ENCODE results near the gene C14orf119.

C14orf119 gene, protein sequence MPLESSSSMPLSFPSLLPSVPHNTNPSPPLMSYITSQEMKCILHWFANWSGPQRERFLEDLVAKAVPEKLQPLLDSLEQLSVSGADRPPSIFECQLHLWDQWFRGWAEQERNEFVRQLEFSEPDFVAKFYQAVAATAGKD

DNA sequence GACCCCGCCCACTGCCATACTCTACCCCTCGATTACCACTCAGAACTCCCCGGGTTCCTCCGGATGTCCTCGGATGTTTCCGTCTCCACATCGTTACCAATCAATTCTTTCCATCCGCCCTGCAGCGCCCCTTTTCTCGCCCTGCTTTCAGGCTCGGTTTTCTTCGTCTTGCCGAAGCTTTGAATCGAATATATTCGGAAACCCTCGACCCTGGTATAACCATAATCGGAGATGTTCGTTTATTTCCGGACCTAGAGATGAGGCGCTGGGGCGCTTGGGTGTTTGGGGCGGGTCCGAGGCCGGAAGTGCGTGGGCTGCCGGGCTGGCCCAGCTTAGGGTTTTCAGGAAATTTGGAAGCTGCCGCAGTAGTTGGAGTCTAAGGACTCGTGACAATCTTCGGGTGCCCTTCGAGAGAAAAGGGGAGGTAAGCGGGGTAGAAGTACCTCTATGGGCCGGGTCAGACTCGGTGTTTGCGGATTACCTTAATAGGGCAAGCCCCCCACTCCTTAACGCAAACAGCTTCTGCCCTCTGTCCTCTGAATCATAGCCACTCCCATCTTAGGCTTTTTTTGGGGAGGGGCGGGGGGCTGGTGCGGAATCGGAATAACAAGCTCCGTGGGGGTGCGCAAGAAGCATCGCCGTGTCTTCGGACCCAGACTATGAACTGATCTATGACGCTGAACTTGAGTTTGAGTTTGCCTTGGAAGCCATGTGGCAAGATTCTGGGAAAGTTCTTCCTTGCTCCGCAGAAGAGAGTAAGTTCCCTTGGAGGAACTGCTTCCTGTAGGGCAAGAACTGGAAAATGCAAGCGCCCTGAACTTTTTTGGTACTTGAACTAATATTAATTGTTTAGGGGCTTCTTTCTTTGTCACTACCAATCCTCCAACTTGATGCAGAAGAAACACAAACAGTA is at the start of gene C14orf119:
Gene C14orf119, plus strand, starts transcription at position 310 of the 913 bp plus-strand sequence. CDS start 2,154 bp downstream, outside the sequence.
- DNase-seq (ENCODE audit: insufficient read length, low spot score) = peak; percentile 86
- FAIRE-seq = peak; percentile 98

DNA sequence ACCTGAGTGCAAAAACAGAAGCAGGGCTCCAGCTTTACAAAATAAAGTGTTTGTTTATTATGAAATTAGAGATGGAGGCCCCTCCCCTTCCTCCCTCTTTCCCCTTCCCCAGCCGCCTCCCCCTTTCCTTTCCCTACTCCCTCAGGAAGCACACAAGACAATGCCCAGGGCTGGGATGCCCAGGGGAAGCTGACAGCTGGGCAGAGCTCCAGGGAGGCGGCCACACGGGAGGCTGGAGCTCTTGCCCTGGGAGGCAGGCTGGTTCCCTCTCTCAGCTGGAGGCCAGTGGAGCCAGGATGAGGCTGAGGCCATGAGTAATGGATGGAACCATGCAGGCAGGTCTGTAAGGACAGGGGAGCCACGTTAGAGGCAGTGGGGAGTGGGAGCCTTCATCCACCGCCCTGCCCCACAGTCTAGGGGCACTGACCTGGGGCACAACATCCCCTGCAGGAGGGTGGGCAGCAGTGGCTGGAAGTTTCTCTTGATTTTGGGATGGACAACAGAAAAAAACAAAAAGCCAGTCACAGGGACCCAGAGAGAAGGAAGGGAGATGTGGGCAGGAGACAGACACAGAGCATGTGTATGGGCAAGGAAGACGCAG is 48.2 kb upstream of the C14orf119 start:
- FAIRE-seq (no peak), DNase-seq (ENCODE audit: insufficient read length, low spot score) (no peak)

GRCh38 chr14:23047751-23048693 is 47.3 kb upstream of the C14orf119 start:
- DNase-seq (ENCODE audit: insufficient read length, low spot score) (no peak), FAIRE-seq (no peak)

- FAIRE-seq (no peak), DNase-seq (ENCODE audit: insufficient read length, low spot score) (no peak)
These were observed 46.3 kb upstream of the C14orf119 start for GRCh38 chr14:23049011-23049410.

DNA sequence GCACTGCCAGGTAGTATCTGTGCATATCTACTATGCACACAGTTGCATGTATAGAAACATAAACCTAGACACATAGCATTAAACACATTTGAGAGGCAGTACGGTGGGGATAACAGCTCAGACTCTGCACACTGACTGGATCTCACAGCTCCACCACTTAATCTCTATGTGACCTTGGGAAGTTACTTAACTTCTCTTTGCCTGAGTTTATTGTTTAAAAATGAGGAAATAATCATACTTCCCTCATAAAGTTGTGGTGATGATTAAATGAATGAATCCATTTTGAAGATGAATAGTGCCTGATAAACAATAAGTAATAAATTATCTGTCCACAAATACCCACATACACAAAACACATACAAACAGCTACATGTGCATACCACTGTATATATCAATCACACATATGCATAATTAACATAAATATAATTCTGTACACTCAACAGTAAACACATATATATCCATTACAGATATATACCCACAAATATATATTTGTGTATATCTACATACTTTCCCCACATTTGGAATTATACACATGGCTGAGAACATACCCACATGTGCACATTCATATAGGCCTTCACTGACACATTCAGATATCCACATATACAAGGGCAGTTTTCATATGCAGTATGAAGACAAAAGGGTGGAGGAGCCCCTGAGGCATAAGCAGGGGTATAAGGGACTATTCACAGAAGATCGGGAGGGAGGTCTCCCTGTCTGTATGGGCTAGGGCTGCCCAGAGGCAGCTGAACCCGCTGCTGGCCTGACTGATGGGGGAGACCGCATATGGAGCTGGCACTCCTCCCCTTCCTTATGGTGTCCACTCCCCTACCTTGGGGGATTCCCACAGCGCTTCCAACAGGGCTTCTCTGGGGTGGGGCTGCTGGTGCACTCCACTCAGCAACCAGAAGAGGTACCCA is 43.9 kb upstream of the C14orf119 start:
- FAIRE-seq = no peak
- no peak for DNase-seq (ENCODE audit: insufficient read length, low spot score)

DNA sequence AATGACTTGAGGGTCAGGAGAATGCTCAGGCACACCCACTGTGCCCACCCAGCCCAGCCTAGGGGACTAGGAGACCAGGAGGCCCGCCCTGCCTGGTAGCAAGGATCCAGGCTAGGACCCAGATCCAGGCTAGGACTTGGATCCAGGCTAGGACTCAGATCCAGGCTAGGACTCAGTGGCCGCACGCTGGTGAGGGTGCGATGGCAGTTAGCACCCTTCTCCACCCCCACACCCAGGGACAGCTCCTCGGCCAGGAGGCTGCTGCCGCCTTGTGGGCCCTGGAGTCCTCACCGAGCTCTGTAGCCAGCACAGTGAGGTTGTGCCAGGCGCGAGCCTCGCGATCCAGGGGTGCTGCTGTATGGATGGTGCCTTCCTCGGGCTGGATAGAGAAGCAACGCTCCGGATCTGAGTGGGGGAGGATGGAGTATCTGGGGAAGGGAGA is 43.1 kb upstream of the C14orf119 start:
- no peak for FAIRE-seq

DNA sequence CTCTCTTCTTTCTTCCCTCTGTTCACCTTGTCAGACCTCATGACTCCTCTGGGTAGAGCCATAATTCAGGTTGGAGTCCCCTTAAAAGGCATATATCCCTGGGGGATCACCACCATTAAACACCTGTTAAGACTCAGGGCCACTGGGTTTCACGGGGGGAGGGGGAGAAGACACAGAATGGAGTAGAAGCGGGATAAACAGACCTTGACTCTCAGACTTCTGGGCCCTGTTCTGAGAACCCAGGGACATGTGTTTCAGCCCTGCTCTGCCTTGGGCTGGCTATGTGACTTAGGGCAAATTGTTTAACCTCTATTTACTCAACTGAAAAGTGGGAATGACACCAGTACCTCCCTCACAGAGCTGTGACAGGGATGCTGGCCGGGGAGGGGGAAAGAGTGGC is 42.6 kb upstream of the C14orf119 start:
- no peak for FAIRE-seq
- no peak for DNase-seq (ENCODE audit: insufficient read length, low spot score)

More for the DNA sequence above, 43.1 kb upstream of the C14orf119 start:
- no peak for DNase-seq (ENCODE audit: insufficient read length, low spot score)

- no peak for DNase-seq (ENCODE audit: insufficient read length, low spot score)
- FAIRE-seq = no peak
These were observed 41.9 kb upstream of the C14orf119 start for GRCh38 chr14:23053426-23053825.

DNA sequence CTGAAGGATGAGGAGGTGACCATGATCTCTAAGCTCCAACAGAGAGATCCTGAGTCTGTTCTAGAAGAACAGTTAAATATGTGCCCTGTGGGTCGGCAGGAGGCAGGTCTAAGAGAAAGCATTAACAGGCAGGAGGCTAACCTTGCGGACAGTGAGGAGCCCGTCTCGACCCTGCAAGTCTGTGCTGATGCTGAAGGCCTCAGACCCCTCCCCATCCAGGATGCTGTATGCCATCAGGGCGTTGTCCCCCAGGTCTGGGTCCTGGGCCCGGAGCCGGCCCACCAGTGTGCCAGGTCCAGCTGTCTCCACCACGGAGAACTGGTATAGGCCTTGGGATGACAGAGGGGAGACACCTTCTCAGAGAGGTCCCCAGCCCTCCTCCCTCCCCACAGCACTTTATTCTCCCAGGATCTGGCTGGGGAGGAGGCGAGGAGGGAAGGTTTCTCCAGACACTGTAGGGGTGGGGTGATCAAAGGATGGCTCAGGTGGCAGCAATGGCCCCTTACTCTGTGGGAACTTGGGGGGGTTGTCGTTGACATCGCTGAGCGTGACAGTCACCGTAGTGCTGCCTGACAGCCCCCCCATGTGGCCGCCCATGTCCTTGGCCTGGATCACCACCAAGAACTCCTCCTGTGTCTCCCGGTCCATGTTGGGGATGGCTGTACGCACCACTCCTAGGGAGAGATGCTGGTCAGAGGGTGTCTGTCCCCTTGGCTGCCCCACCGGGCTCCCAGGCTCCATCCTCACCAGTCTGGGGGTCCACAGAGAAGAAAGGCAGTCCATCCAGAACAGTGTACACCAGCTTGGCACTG is 41.1 kb upstream of the C14orf119 start:
- no peak for DNase-seq (ENCODE audit: insufficient read length, low spot score)
- no peak for FAIRE-seq

GRCh38 chr14:23055147-23055550 is 40.2 kb upstream of the C14orf119 start:
- no peak for FAIRE-seq
- DNase-seq (ENCODE audit: insufficient read length, low spot score) = no peak

- FAIRE-seq = no peak
- no peak for DNase-seq (ENCODE audit: insufficient read length, low spot score)
These were observed 39.6 kb upstream of the C14orf119 start for GRCh38 chr14:23055621-23056144.

- DNase-seq (ENCODE audit: insufficient read length, low spot score) (peak; percentile 98), FAIRE-seq (peak; percentile 93)
These were observed 39.0 kb upstream of the C14orf119 start for GRCh38 chr14:23056145-23056955.

DNA sequence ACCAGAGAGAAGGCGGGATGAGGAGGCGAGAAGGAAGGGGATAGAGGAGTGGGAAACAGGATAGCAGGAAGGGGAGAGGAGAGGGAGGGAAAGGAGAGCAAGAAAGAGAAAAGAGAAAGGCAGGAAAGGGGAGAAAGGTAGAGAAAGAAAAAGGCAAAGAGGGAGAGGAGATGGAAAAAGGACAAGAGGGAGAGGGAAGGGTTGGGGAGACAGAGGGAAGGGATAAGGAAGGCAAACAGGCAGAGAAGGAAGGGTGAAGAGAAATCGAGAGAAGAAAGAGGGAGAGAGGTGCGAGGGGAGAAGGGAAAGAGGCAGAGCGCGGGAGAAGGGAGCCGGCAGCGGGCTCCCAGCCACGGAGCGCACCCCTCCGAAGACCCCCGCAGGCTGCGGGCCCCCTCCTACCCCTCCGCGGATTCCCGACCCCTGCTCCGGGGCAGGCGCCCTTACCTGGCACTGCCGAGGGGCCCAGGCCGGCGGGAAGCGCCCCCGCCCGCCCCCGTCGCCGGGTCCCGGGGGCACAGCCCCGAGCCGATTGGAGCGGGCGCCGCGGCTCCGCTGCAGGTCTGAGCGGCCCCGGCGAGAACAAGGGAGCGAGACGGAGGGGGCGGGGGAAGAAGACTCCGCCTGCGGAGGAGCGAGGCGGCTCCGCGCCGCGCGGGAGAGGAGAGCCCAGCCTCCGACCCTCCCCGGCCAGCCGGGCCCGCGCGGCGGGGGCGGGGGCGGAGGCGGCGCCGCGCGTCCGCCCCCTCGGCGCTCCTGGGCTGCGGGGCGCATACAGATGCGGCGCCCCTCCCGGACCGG is 38.1 kb upstream of the C14orf119 start, which contains the start of gene CDH24:
Gene CDH24, minus strand, starts transcription at position 565 of the 801 bp plus-strand sequence. CDS start 1,787 bp downstream, outside the sequence.
- DNase-seq (ENCODE audit: insufficient read length, low spot score) = peak; percentile 92

DNA sequence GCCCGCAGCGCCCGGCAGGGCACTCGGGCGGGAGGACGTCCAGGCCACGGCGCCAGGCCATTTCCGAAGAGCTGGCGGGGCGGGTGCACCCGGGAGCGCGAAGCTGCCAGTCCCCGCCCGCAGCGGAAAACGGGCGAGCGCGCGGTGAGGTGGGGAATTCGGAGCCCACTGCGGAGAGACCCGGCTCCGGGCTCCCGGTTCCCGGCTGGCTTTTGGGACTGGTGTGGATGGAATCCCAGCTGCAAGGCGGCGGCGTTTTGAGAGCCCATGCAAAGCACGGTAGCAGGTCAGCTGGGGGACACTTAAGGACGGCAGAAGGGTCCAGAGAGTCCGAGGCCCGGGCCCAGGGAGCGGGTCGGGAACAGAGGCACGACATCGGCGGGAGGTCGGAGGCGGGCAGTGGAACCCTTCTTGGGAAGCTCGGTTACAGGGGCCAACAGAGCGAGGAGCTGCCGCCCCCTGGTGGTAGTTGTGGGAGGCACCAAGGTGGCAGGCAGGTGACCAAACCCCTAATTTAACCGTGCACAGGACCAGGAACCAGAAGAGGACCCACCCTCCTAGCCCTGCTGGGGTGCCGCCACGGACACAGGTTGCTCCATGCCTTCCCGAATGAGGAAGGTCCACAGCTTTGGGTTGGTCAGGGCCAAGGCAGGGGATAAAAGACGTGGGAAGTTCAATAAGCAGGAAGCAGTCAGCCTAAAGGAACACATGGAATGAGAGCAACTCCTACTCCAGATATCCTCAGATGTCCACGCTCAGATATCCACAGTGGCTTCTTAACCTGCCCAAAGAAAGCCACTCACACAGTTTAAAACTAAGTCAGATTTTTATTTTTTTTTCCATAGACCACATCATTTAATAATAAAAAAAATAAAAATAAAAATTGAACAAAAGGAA is 37.3 kb upstream of the C14orf119 start:
- DNase-seq (ENCODE audit: insufficient read length, low spot score) = peak; percentile 98

More for the DNA sequence above, 38.1 kb upstream of the C14orf119 start, which contains the start of gene CDH24:
- no peak for FAIRE-seq

More for the DNA sequence above, 37.3 kb upstream of the C14orf119 start:
- peak; percentile 85 for FAIRE-seq

All from GM19239 (cell line).